Natural killer cell treated with Interleukin-12 subunit alpha and Interleukin-12 subunit beta and Interleukin-15 and Interleukin-18, amount 100 ng/mL, for 72 hours (primary cell): ENCODE measurements around the gene PLET1. TPM values are rescaled to one million over a fixed set of nuclear protein-coding genes. Genes with fewer than 3 reads are reported as not detected.
A peak's percentile ranks its signal among the peaks of the same experiment; 100 is the strongest.

Source experiments
- ATAC-seq, 2 donors: fragments of 150-1000 bp; cut with Tn5 transposase in 1 of 2; sonication (Bioruptor Pico), chemical (Tn5 transposase) in 1 of 2; 2 replicates each; pipeline ENCODE4 v1.10.0; 2021
- DNase-seq: peaks from one replicate; pipeline ENCODE4 v3.0.0; 2022; ENCODE audit warnings: low spot score
- H3K27ac Mint-ChIP-seq, 2 donors: 1 replicate in 1 of 2; 2 replicates in 1 of 2; pipeline ENCODE4 v1.8.0; 2022; ENCODE audit warnings: mixed read lengths in 2 of 2, mild to moderate bottlenecking in 1 of 2, moderate library complexity in 1 of 2
- H3K27me3 Mint-ChIP-seq, 2 donors: 1 replicate in 1 of 2; 2 replicates in 1 of 2; pipeline ENCODE4 v1.8.0; 2022; ENCODE audit warnings: mixed read lengths in 2 of 2
- H3K36me3 Mint-ChIP-seq: one replicate; pipeline ENCODE4 v1.8.0; 2022; ENCODE audit warnings: mixed read lengths
- H3K4me1 Mint-ChIP-seq, 2 donors: 1 replicate in 1 of 2; 2 replicates in 1 of 2; pipeline ENCODE4 v1.8.0; 2022; ENCODE audit warnings: low read depth in 2 of 2, mixed read lengths in 2 of 2, mild to moderate bottlenecking in 1 of 2
- H3K4me3 Mint-ChIP-seq: one replicate; pipeline ENCODE4 v1.8.0; 2022; ENCODE audit warnings: mixed read lengths
- H3K9me3 Mint-ChIP-seq: 2 replicates; pipeline ENCODE4 v1.8.0; 2022; ENCODE audit warnings: mixed read lengths
- total RNA-seq, 2 donors: library from RNA; stranded (reverse); gene quantifications; one replicate each; pipeline ENCODE4 v1.2.3, GENCODE V29; 2022

PLET1 gene
- total RNA-seq, 2 donors from 2014 or later, result not detected

- Mint-ChIP-seq H3K36me3 (no peaks in the 10 kb centered on the region), H3K9me3 (no peaks in the 10 kb centered on the region), H3K27me3 (no peaks in the 10 kb centered on the region), H3K27ac (no peak overlapping the region), H3K4me1 (peaks cover 7 to 12% of the 10 kb centered on the region in 2 donors), H3K4me3 (no peak overlapping the region)
- no peak for DNase-seq
- no peak for ATAC-seq
Observed at GRCh38 chr11:112277029-112277428, 16.4 kb upstream of the PLET1 start.

GRCh38 chr11:112274007-112274783 is 13.5 kb upstream of the PLET1 start:
- DNase-seq (no peak), ATAC-seq (no peak)
- Mint-ChIP-seq H3K4me3 (no peak overlapping the region), H3K36me3 (no peaks in the 10 kb centered on the region), H3K27me3 (no peaks in the 10 kb centered on the region), H3K4me1 (no peaks in the 10 kb centered on the region), H3K27ac (no peak overlapping the region), H3K9me3 (no peaks in the 10 kb centered on the region)

GRCh38 chr11:112273066-112273465 is 12.4 kb upstream of the PLET1 start:
- H3K27ac Mint-ChIP-seq, result no peak overlapping the region
- DNase-seq, result no peak

GRCh38 chr11:112271242-112271641 is 10.6 kb upstream of the PLET1 start:
- Mint-ChIP-seq H3K27ac (no peak overlapping the region), H3K4me1 (no peaks in the 10 kb centered on the region), H3K27me3 (no peaks in the 10 kb centered on the region), H3K36me3 (no peaks in the 10 kb centered on the region), H3K9me3 (no peaks in the 10 kb centered on the region), H3K4me3 (no peak overlapping the region)
- DNase-seq (no peak), ATAC-seq (no peak)

More at GRCh38 chr11:112273066-112273465, 12.4 kb upstream of the PLET1 start:
- Mint-ChIP-seq H3K9me3 (no peaks in the 10 kb centered on the region), H3K4me3 (no peak overlapping the region), H3K36me3 (no peaks in the 10 kb centered on the region), H3K27me3 (no peaks in the 10 kb centered on the region), H3K4me1 (no peaks in the 10 kb centered on the region)
- ATAC-seq, result no peak

GRCh38 chr11:112270551-112271180 is 10.0 kb upstream of the PLET1 start:
- ATAC-seq (no peak), DNase-seq (no peak)
- Mint-ChIP-seq H3K9me3 (no peaks in the 10 kb centered on the region), H3K4me3 (no peak overlapping the region), H3K27ac (no peak overlapping the region), H3K4me1 (no peaks in the 10 kb centered on the region), H3K27me3 (no peaks in the 10 kb centered on the region), H3K36me3 (no peaks in the 10 kb centered on the region)

GRCh38 chr11:112269139-112269538 is 8.5 kb upstream of the PLET1 start:
- H3K27ac Mint-ChIP-seq, result no peak overlapping the region
- H3K4me1 Mint-ChIP-seq, result no peaks in the 10 kb centered on the region
- no peaks in the 10 kb centered on the region for H3K27me3 Mint-ChIP-seq
- no peak for DNase-seq
- H3K4me3 Mint-ChIP-seq, result no peak overlapping the region
- H3K9me3 Mint-ChIP-seq, result no peaks in the 10 kb centered on the region
- H3K36me3 Mint-ChIP-seq, result no peaks in the 10 kb centered on the region
- no peak for ATAC-seq

GRCh38 chr11:112268406-112268805 is 7.7 kb upstream of the PLET1 start:
- ATAC-seq, result no peak
- H3K4me3 Mint-ChIP-seq, result no peak overlapping the region
- H3K9me3 Mint-ChIP-seq, result no peaks in the 10 kb centered on the region
- H3K36me3 Mint-ChIP-seq, result no peaks in the 10 kb centered on the region
- no peaks in the 10 kb centered on the region for H3K4me1 Mint-ChIP-seq
- no peak overlapping the region for H3K27ac Mint-ChIP-seq
- no peaks in the 10 kb centered on the region for H3K27me3 Mint-ChIP-seq
- DNase-seq, result no peak

- Mint-ChIP-seq H3K36me3 (no peaks in the 10 kb centered on the region), H3K9me3 (no peaks in the 10 kb centered on the region), H3K27me3 (no peaks in the 10 kb centered on the region), H3K4me1 (no peaks in the 10 kb centered on the region), H3K4me3 (no peak overlapping the region), H3K27ac (no peak overlapping the region)
- no peak for ATAC-seq
- DNase-seq, result no peak
Observed at GRCh38 chr11:112267188-112267591, 6.5 kb upstream of the PLET1 start.

GRCh38 chr11:112266410-112266778 is 5.7 kb upstream of the PLET1 start:
- Mint-ChIP-seq H3K9me3 (no peaks in the 10 kb centered on the region), H3K4me1 (no peaks in the 10 kb centered on the region), H3K4me3 (no peak overlapping the region), H3K27ac (no peak overlapping the region), H3K36me3 (no peaks in the 10 kb centered on the region), H3K27me3 (no peaks in the 10 kb centered on the region)
- ATAC-seq (no peak), DNase-seq (no peak)

- Mint-ChIP-seq H3K27ac (no peak overlapping the region), H3K36me3 (no peaks in the 10 kb centered on the region), H3K4me1 (no peaks in the 10 kb centered on the region), H3K9me3 (no peaks in the 10 kb centered on the region), H3K27me3 (no peaks in the 10 kb centered on the region), H3K4me3 (no peak overlapping the region)
- ATAC-seq, result no peak
- DNase-seq, result no peak
Observed at GRCh38 chr11:112265659-112266409, 5.2 kb upstream of the PLET1 start.

- peak in 1 of 2 donors; percentile 21 for ATAC-seq
- no peaks in the 10 kb centered on the region for H3K9me3 Mint-ChIP-seq
- no peaks in the 10 kb centered on the region for H3K27me3 Mint-ChIP-seq
- no peaks in the 10 kb centered on the region for H3K4me1 Mint-ChIP-seq
- no peak overlapping the region for H3K27ac Mint-ChIP-seq
- DNase-seq, result no peak
- no peak overlapping the region for H3K4me3 Mint-ChIP-seq
- no peaks in the 10 kb centered on the region for H3K36me3 Mint-ChIP-seq
Observed at GRCh38 chr11:112255067-112255720, 5.5 kb downstream of the PLET1 start.

GRCh38 chr11:112253605-112254242 is 6.9 kb downstream of the PLET1 start:
- no peaks in the 10 kb centered on the region for H3K27me3 Mint-ChIP-seq
- H3K9me3 Mint-ChIP-seq, result no peaks in the 10 kb centered on the region
- H3K4me3 Mint-ChIP-seq, result no peak overlapping the region
- H3K4me1 Mint-ChIP-seq, result no peaks in the 10 kb centered on the region
- no peaks in the 10 kb centered on the region for H3K36me3 Mint-ChIP-seq
- H3K27ac Mint-ChIP-seq, result no peak overlapping the region
- ATAC-seq (no peak), DNase-seq (no peak)

GRCh38 chr11:112249871-112250610 is 10.6 kb downstream of the PLET1 start:
- Mint-ChIP-seq H3K4me3 (no peak overlapping the region), H3K36me3 (no peaks in the 10 kb centered on the region), H3K27ac (no peak overlapping the region), H3K9me3 (no peaks in the 10 kb centered on the region), H3K4me1 (no peaks in the 10 kb centered on the region), H3K27me3 (no peaks in the 10 kb centered on the region)
- no peak for ATAC-seq
- no peak for DNase-seq
